Activated T-cell treated with anti-CD3 and anti-CD28 coated beads, Interleukin-2, amount 50 U/mL, for 48 hours (primary cell): ENCODE results near the gene GLRX.

Experiments
- DNase-seq, 2 experiments: peaks; one replicate each; pipeline ENCODE4 v3.0.0-alpha.2; 2020

Gene GLRX

GRCh38 chr5:95777441-95777840 is 45.1 kb downstream of the GLRX start:
- no peak for DNase-seq

- DNase-seq: no peak
Observed at GRCh38 chr5:95773335-95774059, 49.0 kb downstream of the GLRX start.

- DNase-seq: no peak
Observed at GRCh38 chr5:95771892-95772291, 50.6 kb downstream of the GLRX start.

- DNase-seq: no peak
Observed at GRCh38 chr5:95770830-95771708, 51.5 kb downstream of the GLRX start.

GRCh38 chr5:95768731-95769130 is 53.8 kb downstream of the GLRX start:
- DNase-seq: no peak

- no peak for DNase-seq
Observed at GRCh38 chr5:95763941-95764340, 58.6 kb downstream of the GLRX start.
